ENCODE measurements around the gene CTNNB1.
A peak's percentile ranks its signal among the peaks of the same experiment; 100 is the strongest.
"Not testable (repeated sequence)": the region's sequence is repeated elsewhere in the genome, so short reads cannot be mapped to it uniquely, and the experiment has no call there.

The CTNNB1 gene

DNA sequence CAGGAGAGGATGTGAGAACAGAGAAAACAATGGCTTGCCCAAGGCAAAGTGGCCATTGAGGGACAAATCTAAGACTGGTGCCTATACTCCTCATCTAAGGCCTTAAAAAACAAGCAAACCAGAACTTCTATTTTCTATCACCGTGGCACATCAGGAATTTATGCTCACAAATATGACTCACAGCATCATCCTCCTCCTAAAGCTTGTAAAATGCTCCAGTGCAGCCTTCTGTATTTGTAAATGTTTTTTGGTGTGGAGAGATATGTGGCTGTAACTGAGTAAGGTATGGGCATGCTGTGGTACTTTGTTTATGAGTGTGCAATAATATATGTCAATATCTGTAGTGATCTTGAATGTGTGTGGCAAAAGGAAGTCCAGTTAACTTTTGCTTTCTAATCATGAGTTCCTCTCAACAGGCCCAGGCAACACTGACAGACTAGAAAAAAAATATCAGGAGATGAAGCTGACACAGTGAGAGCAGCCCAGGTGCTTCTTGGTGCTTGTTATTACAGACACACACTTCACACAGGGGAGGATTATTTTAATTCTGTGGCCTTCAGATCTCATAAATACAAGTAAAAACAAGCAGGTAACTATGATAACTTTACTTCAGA is 60.3 kb downstream of the CTNNB1 start:
- DNase-seq (ENCODE audit: low read depth), result peak; percentile 49

DNA sequence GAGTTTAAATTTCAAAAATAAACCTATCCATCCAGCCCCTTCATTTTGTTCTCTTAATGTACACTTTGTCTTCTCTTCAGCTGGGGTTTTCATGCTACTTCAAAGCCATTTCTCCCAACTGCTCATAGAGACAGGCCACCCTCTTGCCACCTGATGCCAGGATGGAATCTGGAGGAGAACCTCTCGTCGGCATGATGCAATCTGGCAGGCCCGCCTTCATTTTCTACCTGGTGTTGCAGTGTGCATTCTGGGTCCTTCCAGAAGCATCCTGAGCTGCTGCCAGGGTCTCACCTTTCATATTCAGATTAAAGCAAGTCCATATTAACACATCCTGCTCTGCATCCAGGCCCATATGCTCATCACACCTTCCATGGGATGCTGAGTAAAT is 60.8 kb downstream of the CTNNB1 start:
- no peak for DNase-seq (ENCODE audit: low read depth)

DNA sequence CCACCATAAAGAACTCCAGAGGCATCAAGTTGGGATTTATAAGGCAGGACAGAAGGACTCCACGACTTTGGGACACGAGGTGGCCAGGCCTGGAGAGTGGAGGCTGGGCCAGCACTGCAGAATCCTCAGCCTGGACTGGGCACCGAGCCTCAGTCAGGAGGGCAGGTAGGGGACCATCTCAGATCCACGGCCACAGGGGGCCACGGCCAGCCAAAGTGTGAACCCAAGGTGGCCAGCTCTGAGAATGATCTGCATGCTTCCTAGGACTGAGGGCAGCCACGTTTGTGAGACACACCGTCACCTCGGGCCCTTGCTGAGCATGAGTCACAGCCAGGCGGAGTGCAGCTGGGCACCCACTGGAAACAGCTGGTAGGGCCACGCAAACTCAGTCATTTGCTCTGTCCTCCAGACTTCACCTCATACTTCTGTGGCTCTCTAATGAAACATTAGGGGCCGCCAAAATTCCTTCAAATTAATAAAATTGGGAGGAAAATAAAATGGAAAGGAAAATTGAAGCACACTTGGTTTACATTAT is 65.8 kb downstream of the CTNNB1 start:
- DNase-seq (ENCODE audit: low read depth), result peak; percentile 47

DNA sequence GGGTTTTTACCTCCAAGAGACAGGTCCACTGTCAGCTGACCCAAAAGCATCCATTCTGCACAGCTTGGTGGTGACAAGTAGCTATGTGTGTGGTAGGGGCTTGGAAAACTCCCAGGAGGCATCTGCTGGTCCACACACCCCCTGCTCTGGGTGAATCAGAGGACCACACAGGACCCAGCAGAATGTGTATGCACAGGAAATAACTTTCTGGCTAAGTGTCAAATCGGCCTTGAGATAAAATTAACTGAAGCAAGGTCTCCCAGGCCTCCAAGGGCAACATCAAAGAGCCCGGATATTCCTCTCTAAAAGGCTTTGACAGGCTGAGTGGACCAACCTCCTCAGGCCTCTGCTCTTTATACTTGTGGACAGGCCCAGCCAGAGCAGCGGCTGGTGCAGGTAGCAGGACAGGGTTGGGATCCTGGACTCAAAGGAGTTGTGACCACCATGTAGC is 66.5 kb downstream of the CTNNB1 start:
- DNase-seq (ENCODE audit: low read depth), result peak; percentile 69

DNA sequence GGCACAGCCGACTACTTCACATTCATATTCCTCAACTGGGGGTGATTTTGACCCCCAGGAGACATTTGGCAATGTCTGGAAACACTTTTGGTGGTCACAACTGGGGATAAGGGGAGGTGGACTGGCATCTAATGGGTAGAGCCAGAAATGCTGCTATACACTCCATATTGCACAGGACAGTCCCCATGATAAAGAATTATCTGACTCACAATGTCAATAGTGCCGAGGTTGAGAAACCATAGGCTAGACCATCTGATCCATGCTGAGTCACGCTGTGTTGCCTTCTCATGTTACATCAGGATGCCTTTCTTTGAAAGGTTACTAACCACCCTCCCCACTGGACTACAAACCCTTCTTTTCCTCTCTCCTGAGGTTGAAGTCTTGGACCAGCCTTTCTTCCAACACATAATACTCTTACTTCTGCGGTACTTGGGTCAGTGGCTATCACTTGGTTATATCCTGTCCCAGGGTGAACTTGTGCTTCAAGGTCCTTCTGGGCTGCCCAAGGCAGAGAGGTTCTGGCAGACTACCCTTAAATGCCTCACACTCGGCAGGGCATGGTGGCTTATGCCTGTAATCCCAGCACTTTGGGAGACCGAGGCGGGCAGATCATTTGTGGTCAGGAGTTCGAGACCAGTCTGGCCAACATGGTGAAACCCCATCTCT is 68.8 kb downstream of the CTNNB1 start:
- DNase-seq (ENCODE audit: low read depth), result peak; percentile 95

DNA sequence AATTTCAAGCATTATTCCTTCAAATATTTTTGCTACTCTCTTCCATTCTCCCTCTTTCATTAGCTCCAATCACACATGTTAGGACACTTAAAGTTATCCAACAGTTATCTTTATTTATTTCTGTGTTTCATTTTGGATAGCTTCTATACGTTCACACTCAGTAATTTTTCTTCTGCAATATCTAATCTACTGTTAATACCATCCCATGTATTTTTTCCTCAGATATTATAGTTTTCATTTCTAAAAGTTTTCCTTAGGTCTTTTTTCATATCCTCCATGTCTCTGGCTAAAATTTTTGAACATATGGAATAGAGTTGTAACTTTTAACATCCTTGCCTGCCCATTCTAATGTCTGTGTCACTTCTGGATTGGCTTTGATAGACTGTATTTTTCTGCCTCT is 73.4 kb downstream of the CTNNB1 start:
- no peak for DNase-seq (ENCODE audit: low read depth)

DNA sequence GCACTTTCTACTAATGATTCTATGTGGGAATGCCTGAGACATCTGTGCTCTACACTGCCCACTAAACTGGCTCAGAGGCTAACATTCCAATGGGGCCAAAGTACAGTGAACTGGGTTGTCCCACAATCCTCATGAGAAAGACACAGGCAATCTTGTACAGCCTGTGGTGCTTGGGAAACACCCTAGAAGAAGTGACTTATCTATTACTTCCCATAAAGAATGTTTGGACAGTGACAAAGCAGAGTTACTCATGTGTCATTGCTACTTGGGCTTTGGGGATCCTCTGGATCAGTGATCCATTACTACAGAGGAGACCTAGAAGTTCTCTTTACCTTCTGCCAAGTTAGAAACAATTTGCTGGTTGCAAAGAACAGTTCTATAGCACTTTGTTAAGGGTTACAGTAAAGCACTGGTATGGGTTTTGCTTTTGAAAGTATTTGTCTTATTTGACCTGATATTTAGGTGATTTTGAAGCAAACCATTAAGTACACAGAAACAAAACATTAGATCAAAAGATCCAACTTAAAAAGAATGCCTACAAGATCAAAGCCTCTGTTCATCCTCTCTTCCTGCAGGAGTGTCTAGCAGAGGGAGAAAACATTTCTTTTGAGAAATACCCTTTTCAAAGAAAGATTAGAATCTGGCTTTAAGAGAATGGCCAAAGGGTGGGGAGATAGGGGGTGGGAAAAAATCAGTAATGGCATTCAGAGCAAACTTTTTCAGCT is 75.8 kb downstream of the CTNNB1 start:
- DNase-seq (ENCODE audit: low read depth), result peak; percentile 57

DNA sequence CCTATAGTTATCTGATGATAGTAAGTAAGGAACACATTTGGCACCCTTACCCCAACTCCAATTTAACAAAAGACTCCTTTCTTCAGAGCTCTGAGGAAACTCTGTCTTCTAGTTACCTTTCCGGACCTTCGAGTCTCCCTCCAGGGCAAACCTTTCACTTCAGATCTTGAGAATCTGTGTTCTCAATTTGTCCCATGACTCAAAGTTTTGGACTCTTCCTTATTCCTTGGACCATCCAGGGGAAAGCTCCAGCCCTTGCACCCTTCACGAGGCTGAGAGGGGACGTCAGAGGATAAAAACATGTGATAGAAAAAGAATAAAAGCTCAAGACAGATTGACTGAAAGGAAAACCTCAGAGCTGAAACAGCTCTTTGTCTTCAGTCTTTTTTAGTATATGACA is 76.9 kb downstream of the CTNNB1 start:
- DNase-seq (ENCODE audit: low read depth), result no peak

DNA sequence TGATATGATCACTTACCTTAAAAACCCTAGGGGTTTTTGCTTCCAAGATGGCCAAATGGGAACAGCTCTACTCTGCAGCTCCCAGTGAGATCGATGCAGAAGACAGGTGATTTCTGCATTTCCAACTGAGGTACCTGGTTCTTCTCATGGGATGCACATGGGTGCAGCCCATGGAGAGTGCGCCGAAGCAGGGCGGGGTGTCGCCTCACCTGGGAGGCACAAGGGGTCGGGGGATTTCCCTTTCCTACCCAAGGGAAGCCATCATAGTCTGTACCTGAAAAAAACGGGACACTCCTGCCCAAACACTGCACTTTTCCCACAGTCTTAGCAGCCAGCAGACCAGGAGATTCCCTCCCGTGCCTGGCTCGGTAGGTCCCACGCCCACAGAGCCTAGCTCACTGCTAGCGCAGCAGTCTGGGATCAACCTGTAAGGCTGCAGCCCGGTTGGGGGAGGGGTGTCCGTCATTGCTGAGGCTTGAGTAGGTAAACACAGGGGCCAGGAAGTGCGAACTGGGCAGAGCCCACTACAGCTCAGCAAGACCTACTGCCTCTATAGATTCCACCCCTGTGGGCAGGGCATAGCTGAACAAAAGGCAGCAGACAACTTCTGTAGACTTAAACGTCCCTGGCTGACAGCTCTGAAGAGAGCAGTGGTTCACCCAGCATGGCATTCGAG is 78.6 kb downstream of the CTNNB1 start:
- no peak for DNase-seq (ENCODE audit: low read depth)

DNA sequence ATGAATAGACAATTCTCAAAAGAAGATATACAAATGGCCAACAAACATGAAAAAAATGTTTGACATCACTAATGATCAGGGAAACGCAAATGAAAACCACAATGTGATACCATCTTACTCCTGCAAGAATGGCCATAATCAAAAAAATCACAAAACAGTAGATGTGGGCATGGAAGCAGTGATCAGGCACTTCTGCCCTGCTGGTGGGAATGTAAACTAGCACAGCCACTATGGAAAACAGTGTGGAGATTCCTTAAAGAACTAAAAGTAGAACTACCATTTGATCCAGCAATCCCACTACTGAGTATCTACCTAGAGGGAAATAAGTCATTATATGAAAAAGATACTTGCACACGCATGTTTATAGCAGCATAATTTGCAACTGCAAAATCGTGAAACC is 85.6 kb downstream of the CTNNB1 start:
- DNase-seq (ENCODE audit: low read depth), result not testable (repeated sequence)

DNA sequence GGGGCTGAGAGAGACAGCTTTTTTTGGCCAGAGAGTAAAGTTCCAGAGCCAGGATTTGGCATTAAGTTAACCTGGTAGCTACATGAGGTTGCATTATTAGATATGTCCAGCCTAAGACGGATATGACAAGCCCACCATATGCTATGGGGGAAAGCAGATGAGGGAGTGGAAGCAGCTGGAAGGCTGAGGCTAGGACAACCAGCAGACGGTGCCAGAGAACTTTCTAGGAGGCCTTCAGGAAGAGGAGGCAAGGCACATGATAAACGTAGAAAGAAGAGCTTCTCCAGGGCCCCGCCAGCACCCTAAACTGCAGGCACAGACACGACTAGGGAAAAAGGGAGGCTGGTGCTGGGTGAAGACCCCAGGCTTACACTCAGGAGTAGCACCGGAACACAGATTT is 87.0 kb downstream of the CTNNB1 start:
- DNase-seq (ENCODE audit: low read depth), result no peak

DNA sequence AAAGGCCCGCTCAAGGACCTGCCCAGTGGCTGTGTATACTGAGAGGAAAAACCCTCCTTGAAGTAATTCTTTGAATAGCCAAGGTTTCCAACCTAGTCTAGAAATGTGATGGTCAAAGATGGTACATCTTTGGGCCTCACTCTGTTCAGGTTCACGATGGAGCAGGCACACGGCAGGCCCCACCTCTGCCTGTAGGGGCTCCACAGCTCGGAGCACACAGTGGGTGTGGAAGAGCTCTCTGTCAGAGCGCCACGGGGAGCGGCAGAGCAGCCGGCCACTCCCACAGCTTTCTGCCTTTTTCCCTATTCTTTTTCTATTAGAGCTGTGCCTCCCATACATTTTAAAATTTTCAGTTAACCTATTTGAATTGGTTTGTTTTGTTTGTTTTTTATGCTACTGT is 89.5 kb downstream of the CTNNB1 start:
- no peak for DNase-seq (ENCODE audit: low read depth)
